Naive thymus-derived CD8-positive, alpha-beta T cell (primary cell): ENCODE data around the gene TMEM240. TPM values are rescaled to one million over a fixed set of nuclear protein-coding genes. Genes with fewer than 3 reads are reported as not detected.
"Not testable (repeated sequence)": the region's sequence is repeated elsewhere in the genome, so short reads cannot be mapped to it uniquely, and the experiment has no call there.

Experiments used
- ATAC-seq, 2 donors: fragments of 150-1000 bp; cut with Tn5 transposase in 1 of 2; sonication (Bioruptor Pico), chemical (Tn5 transposase) in 1 of 2; 1 replicate in 1 of 2; 2 replicates in 1 of 2; pipeline ENCODE4 v1.10.0; 2021; ENCODE audit warnings: mild to moderate bottlenecking in 2 of 2, moderate library complexity in 2 of 2
- POLR2A ChIA-PET: fragments of 350-600 bp; sonication (Branson Sonifier 250); formaldehyde crosslinking; loops from one replicate; lab custom pipeline; 2021; ENCODE audit warnings: antibody characterized with exemption; lab: Charles Lee
- DNase-seq, 10 donors: peaks; one replicate each; pipeline versions ENCODE4 v3.0.0 to v3.0.0-alpha.2; 2020 to 2022
- H3K27ac Mint-ChIP-seq, 10 donors: one replicate each; pipeline ENCODE4 v1.8.0; 2020 to 2022; ENCODE audit warnings: mild to moderate bottlenecking in 10 of 10, mixed read lengths in 10 of 10, moderate library complexity in 4 of 10, inconsistent platforms in 1 of 10
- H3K27me3 Mint-ChIP-seq, 5 donors: one replicate each; pipeline ENCODE4 v1.8.0; 2021 to 2022; ENCODE audit warnings: mixed read lengths in 5 of 5
- H3K36me3 Mint-ChIP-seq, 3 donors: one replicate each; pipeline ENCODE4 v1.8.0; 2020 to 2022; ENCODE audit warnings: mixed read lengths in 3 of 3, mild to moderate bottlenecking in 2 of 3, inconsistent platforms in 1 of 3
- H3K4me1 Mint-ChIP-seq, 4 donors: one replicate each; pipeline ENCODE4 v1.8.0; 2021 to 2022; ENCODE audit warnings: mixed read lengths in 4 of 4
- H3K4me3 Mint-ChIP-seq, 10 donors: one replicate each; pipeline ENCODE4 v1.8.0; 2020 to 2022; ENCODE audit warnings: mild to moderate bottlenecking in 10 of 10, mixed read lengths in 10 of 10, moderate library complexity in 6 of 10, inconsistent platforms in 1 of 10
- H3K9me3 Mint-ChIP-seq, 9 donors: one replicate each; pipeline ENCODE4 v1.8.0; 2020 to 2022; ENCODE audit warnings: mixed read lengths in 9 of 9, mild to moderate bottlenecking in 3 of 9, inconsistent platforms in 1 of 9, moderate library complexity in 1 of 9
- polyA plus RNA-seq, 3 donors: library from polyadenylated mRNA; unstranded; fragments of 300-500 nt; fragmentation: Illumina TruSeq; gene quantifications; one replicate each; pipeline ENCODE4 v1.2.3, GENCODE V29; 2021
- total RNA-seq, 8 experiments: library from RNA in 2 of 8; stranded (reverse) in 2 of 8; gene quantifications; one replicate each; pipeline ENCODE4 v1.2.3 and lab custom pipeline; 2021 to 2026

Gene TMEM240
- total and polyA plus RNA-seq, 5 experiments from 2014 or later: 3.4 TPM; not detected in 3

- H3K27me3 Mint-ChIP-seq, H3K4me3 Mint-ChIP-seq, POLR2A ChIA-PET, H3K4me1 Mint-ChIP-seq, DNase-seq, H3K27ac Mint-ChIP-seq, ATAC-seq: not testable (repeated sequence)
- peaks cover 10 to 45% (median 28%) of the 10 kb centered on the region in 3 donors for H3K36me3 Mint-ChIP-seq
- peaks cover 0 to 13% (median 7%) of the 10 kb centered on the region in 9 donors for H3K9me3 Mint-ChIP-seq
Observed at GRCh38 chr1:1494311-1494710, 46.1 kb downstream of the TMEM240 start.

- H3K9me3 Mint-ChIP-seq: peaks cover 0 to 13% (median 7%) of the 10 kb centered on the region in 9 donors
- H3K36me3 Mint-ChIP-seq: peaks cover 10 to 57% (median 30%) of the 10 kb centered on the region in 3 donors
- no peak for DNase-seq
- no peak overlapping the region for H3K4me3 Mint-ChIP-seq
- no peak for ATAC-seq
- POLR2A ChIA-PET: interaction anchor here (0.6 kb wide), 1 partner anchor 166 kb away, joined by 4 read pairs; no protein-coding TSS in a partner anchor
- no peaks in the 10 kb centered on the region for H3K4me1 Mint-ChIP-seq
- H3K27me3 Mint-ChIP-seq: no peaks in the 10 kb centered on the region
- peak overlapping the region in 1 of 10 donors; percentile 59 for H3K27ac Mint-ChIP-seq
Observed at GRCh38 chr1:1491601-1492000, 48.8 kb downstream of the TMEM240 start.

DNA sequence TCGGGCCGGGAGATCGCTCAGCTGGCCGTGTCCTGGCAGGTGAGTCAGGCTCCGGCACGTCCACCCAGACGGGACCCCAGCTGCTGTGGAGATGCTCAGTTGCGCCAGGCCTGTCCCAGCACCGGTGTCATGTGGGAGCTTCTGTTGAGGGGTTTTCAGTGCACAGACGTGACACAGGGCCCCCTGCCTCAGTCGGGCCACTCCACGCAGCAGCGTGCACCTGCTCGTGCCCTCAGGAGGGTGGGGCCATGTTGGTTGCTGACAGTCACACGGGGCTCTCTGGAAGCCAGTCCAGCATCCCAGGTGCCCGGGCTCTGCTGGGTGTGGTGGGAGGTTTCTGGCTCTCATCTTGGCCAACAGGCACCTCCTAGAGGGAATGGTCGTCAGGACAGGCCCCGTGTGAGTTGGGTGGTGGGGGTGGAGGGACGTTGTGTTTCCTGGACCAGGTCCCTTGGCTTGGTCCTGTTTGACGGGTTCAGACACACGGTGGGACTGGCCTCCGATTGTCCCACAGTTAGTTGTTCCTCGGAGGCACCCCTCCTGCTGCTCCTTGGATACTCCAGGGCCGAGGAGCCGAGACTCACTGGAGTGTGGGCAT lies 49.7 kb downstream of the TMEM240 start:
- peaks cover 10 to 57% (median 30%) of the 10 kb centered on the region in 3 donors for H3K36me3 Mint-ChIP-seq
- H3K9me3 Mint-ChIP-seq: peaks cover 0 to 13% (median 7%) of the 10 kb centered on the region in 9 donors
- H3K4me1 Mint-ChIP-seq: no peaks in the 10 kb centered on the region
- ATAC-seq: no peak
- POLR2A ChIA-PET: interaction anchor here (0.6 kb wide), 1 partner anchor 8 kb away, joined by 4 read pairs; no protein-coding TSS in a partner anchor
- no peak overlapping the region for H3K4me3 Mint-ChIP-seq
- H3K27ac Mint-ChIP-seq: no peak overlapping the region
- no peak for DNase-seq
- H3K27me3 Mint-ChIP-seq: no peaks in the 10 kb centered on the region

- Mint-ChIP-seq H3K9me3 (peaks cover 0 to 13% (median 7%) of the 10 kb centered on the region in 9 donors), H3K27me3 (no peaks in the 10 kb centered on the region), H3K27ac (no peak overlapping the region), H3K36me3 (peaks cover 10 to 57% (median 30%) of the 10 kb centered on the region in 3 donors), H3K4me3 (no peak overlapping the region), H3K4me1 (no peaks in the 10 kb centered on the region)
- POLR2A ChIA-PET: interaction anchor here (0.6 kb wide), 1 partner anchor 9 kb away, joined by 4 read pairs; no protein-coding TSS in a partner anchor
- DNase-seq: no peak
- no peak for ATAC-seq
Observed at GRCh38 chr1:1489861-1490260, 50.6 kb downstream of the TMEM240 start.

- Mint-ChIP-seq H3K36me3 (peaks cover 10 to 57% (median 30%) of the 10 kb centered on the region in 3 donors), H3K4me1 (no peaks in the 10 kb centered on the region), H3K27me3 (no peaks in the 10 kb centered on the region), H3K9me3 (peaks cover 0 to 13% (median 7%) of the 10 kb centered on the region in 9 donors), H3K27ac (no peak overlapping the region), H3K4me3 (no peak overlapping the region)
- no peak for DNase-seq
- ATAC-seq: no peak
- POLR2A ChIA-PET: no interaction called here
Observed at GRCh38 chr1:1489231-1489630, 51.2 kb downstream of the TMEM240 start.

DNA sequence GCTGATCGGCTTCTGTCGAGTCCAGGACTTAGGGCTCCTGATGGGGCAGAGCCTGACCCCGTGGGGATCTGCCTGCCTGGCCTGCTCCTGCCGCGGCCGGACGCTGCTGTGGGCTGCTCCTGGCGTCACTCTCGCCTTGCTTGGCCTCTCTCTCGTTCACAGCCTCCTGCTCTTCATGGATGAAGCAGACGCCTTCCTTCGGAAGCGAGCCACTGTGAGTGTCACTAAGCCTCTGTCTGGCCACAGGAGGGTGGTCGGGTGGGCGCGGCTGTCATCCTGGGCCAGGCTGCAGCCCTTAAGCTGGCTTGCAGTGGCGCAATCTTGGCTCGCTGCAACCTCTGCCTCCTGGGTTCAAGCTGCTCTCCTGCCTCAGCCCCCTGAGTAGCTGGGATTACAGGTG lies 52.7 kb downstream of the TMEM240 start:
- ATAC-seq: no peak

DNA sequence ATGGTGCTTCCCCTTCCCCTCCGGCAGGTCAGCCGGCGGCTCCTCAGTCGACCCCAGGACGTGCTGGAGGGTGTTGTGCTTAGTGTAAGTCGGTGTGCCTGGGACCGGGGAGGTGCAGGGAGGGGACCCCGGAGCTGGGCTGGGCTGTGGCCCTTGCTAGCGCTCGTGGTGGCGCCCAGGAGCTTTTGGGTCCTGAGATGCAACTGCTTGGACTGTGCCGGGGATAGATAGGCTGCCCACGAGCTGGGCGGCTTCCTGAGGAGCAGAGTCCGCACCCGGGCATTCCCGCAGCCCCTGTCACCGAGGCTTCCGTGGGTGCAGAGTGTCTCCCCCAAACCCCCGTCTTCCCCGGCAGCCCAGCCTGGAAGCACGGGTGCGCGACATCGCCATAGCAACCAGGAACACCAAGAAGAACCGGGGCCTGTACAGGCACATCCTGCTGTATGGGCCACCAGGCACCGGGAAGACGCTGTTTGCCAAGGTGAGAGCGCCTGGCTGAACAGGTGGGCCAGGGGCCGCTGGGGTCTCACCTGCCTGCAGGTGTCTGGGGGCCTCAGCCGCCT lies 54.6 kb downstream of the TMEM240 start:
- POLR2A ChIA-PET, H3K9me3 Mint-ChIP-seq, H3K27me3 Mint-ChIP-seq, H3K27ac Mint-ChIP-seq, H3K4me3 Mint-ChIP-seq, ATAC-seq, DNase-seq, H3K4me1 Mint-ChIP-seq: not testable (repeated sequence)
- H3K36me3 Mint-ChIP-seq: peaks cover 0 to 54% (median 3%) of the 10 kb centered on the region in 3 donors

More for the DNA sequence above, 52.7 kb downstream of the TMEM240 start:
- H3K4me1 Mint-ChIP-seq: no peaks in the 10 kb centered on the region
- POLR2A ChIA-PET: no interaction called here
- H3K9me3 Mint-ChIP-seq: peaks cover 0 to 2% (median 0%) of the 10 kb centered on the region in 9 donors
- H3K4me3 Mint-ChIP-seq: no peak overlapping the region
- no peak for DNase-seq
- peak overlapping the region in 1 of 10 donors; percentile 34 for H3K27ac Mint-ChIP-seq
- peaks cover 0 to 59% (median 18%) of the 10 kb centered on the region in 3 donors for H3K36me3 Mint-ChIP-seq
- no peaks in the 10 kb centered on the region for H3K27me3 Mint-ChIP-seq

DNA sequence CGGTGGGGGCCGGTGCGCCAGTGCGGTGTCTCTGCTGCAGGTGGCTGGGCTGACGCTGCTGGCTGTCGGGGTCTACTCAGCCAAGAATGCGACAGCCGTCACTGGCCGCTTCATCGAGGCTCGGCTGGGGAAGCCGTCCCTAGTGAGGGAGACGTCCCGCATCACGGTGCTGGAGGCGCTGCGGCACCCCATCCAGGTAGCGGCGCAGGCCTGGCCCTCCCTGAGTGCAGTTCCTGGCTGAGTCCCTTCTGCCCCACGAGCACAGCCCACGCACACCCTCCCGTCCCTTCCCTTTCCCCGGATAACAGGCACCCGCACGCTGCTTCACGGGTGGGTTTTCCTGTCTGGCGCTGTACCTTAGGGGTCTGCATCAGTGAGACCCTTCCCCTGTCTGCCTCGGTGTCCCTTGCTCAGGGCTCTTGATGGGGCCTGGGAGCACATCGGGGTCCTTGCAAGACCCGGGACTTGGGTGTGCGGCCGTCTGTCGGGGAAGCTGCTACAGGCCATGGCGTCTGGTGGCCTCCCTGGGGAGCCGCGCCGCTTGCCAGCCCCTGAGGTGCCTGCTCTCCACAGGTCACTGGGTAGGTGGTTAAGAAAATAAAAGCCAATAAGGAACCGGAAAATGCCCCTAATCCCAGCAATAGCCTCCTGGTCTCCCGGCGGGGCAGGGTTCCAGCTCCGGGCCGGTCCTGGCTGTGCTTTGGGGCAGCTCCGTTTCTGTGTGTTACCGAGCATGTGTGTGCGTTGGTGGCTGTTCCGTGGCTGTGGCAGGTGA lies 55.3 kb downstream of the TMEM240 start:
- peaks cover 0 to 53% (median 2%) of the 10 kb centered on the region in 3 donors for H3K36me3 Mint-ChIP-seq
- DNase-seq, POLR2A ChIA-PET, H3K9me3 Mint-ChIP-seq, H3K4me1 Mint-ChIP-seq, H3K4me3 Mint-ChIP-seq, ATAC-seq, H3K27ac Mint-ChIP-seq, H3K27me3 Mint-ChIP-seq: not testable (repeated sequence)

Other genes with a start within 250 kb of the TMEM240 start
- gene ACAP3, start 232.7 kb downstream of the TMEM240 start, total RNA-seq: 10 to 100 TPM; 65.3 to 69.1 TPM
- gene ACAP3, start 232.7 kb downstream of the TMEM240 start, polyA plus RNA-seq: 1 to 10 TPM; 2.0 to 6.7 (median 3.5) TPM
- 10 to 100 TPM; 19.6 to 23.4 TPM for gene PUSL1, start 232.0 kb downstream of the TMEM240 start, total RNA-seq
- gene PUSL1, start 232.0 kb downstream of the TMEM240 start, polyA plus RNA-seq: 10 to 100 TPM; 14.5 to 18.2 (median 17.7) TPM
- 100 to 1,000 TPM; 171 to 174 TPM for gene INTS11, start 216.0 kb downstream of the TMEM240 start, total RNA-seq
- 10 to 100 TPM; 51.7 to 65.1 (median 59.9) TPM for gene INTS11, start 216.0 kb downstream of the TMEM240 start, polyA plus RNA-seq
- gene CPTP, start 215.8 kb downstream of the TMEM240 start, total RNA-seq: 10 to 100 TPM; 25.5 to 25.9 TPM
- gene CPTP, start 215.8 kb downstream of the TMEM240 start, polyA plus RNA-seq: 10 to 100 TPM in 2 of 3 donors, 1 to 10 TPM in 1; 9.3 to 19.9 (median 11.6) TPM
- 1 to 10 TPM; 2.7 to 3.0 TPM for gene TAS1R3, start 209.3 kb downstream of the TMEM240 start, total RNA-seq
- under 1 TPM in 1 of 3 donors, not detected in 2; 0.10 TPM for gene TAS1R3, start 209.3 kb downstream of the TMEM240 start, polyA plus RNA-seq
- gene DVL1, start 191.2 kb downstream of the TMEM240 start, total RNA-seq: 10 to 100 TPM; 41.9 to 53.3 TPM
- gene DVL1, start 191.2 kb downstream of the TMEM240 start, polyA plus RNA-seq: 1 to 10 TPM in 2 of 3 donors, under 1 TPM in 1; 0.99 to 2.0 (median 1.4) TPM
- 1 to 10 TPM; 7.4 to 7.7 TPM for gene MXRA8, start 182.1 kb downstream of the TMEM240 start, total RNA-seq
- gene MXRA8, start 182.1 kb downstream of the TMEM240 start, polyA plus RNA-seq: 10 to 100 TPM in 2 of 3 donors, 1 to 10 TPM in 1; 7.4 to 22.0 (median 19.7) TPM
- gene AURKAIP1, start 165.4 kb downstream of the TMEM240 start, total RNA-seq: 10 to 100 TPM; 68.0 to 70.3 TPM
- gene AURKAIP1, start 165.4 kb downstream of the TMEM240 start, polyA plus RNA-seq: 100 to 1,000 TPM; 146 to 169 (median 168) TPM
- 100 to 1,000 TPM; 399 to 406 TPM for gene CCNL2, start 141.3 kb downstream of the TMEM240 start, total RNA-seq
- gene CCNL2, start 141.3 kb downstream of the TMEM240 start, polyA plus RNA-seq: 10 to 100 TPM; 13.4 to 28.1 (median 13.7) TPM
- gene MRPL20, start 133.3 kb downstream of the TMEM240 start, total RNA-seq: 100 to 1,000 TPM; 162 to 165 TPM
- gene MRPL20, start 133.3 kb downstream of the TMEM240 start, polyA plus RNA-seq: 100 to 1,000 TPM; 203 to 233 (median 224) TPM
- not detected for gene ANKRD65, start 119.3 kb downstream of the TMEM240 start, total RNA-seq
- not detected for gene ANKRD65, start 119.3 kb downstream of the TMEM240 start, polyA plus RNA-seq
- not detected for gene VWA1, start 104.9 kb downstream of the TMEM240 start, total RNA-seq
- gene VWA1, start 104.9 kb downstream of the TMEM240 start, polyA plus RNA-seq: not detected
- gene ATAD3C, start 90.9 kb downstream of the TMEM240 start, total RNA-seq: under 1 TPM; 0.49 to 0.70 TPM
- gene ATAD3C, start 90.9 kb downstream of the TMEM240 start, polyA plus RNA-seq: 1 to 10 TPM in 2 of 3 donors, under 1 TPM in 1; 0.04 to 3.1 (median 2.1) TPM
- gene ATAD3B, start 68.9 kb downstream of the TMEM240 start, total RNA-seq: 10 to 100 TPM; 47.3 to 50.9 TPM
- 1 to 10 TPM; 2.4 to 5.6 (median 2.6) TPM for gene ATAD3B, start 68.9 kb downstream of the TMEM240 start, polyA plus RNA-seq
- gene ATAD3A, start 28.5 kb downstream of the TMEM240 start, total RNA-seq: 10 to 100 TPM; 24.7 to 27.5 TPM
- 10 to 100 TPM in 1 of 3 donors, 1 to 10 TPM in 2; 7.7 to 15.3 (median 8.5) TPM for gene ATAD3A, start 28.5 kb downstream of the TMEM240 start, polyA plus RNA-seq
- gene SSU72, start 34.2 kb upstream of the TMEM240 start, total RNA-seq: 100 to 1,000 TPM; 158 to 162 TPM
- gene SSU72, start 34.2 kb upstream of the TMEM240 start, polyA plus RNA-seq: 100 to 1,000 TPM; 219 to 290 (median 248) TPM
- 1 to 10 TPM; 3.7 to 3.8 TPM for gene FNDC10, start 59.5 kb upstream of the TMEM240 start, total RNA-seq
- gene FNDC10, start 59.5 kb upstream of the TMEM240 start, polyA plus RNA-seq: 1 to 10 TPM in 1 of 3 donors, under 1 TPM in 2; 0.75 to 2.4 (median 0.89) TPM
- gene MIB2, start 74.9 kb upstream of the TMEM240 start, total RNA-seq: 100 to 1,000 TPM; 109 to 122 TPM
- 10 to 100 TPM; 23.6 to 31.1 (median 27.2) TPM for gene MIB2, start 74.9 kb upstream of the TMEM240 start, polyA plus RNA-seq
- 1 to 10 TPM; 3.6 to 6.1 TPM for gene MMP23B, start 91.5 kb upstream of the TMEM240 start, total RNA-seq
- 1 to 10 TPM in 2 of 3 donors, not detected in 1; 1.1 to 2.4 TPM for gene MMP23B, start 91.5 kb upstream of the TMEM240 start, polyA plus RNA-seq
- 10 to 100 TPM; 43.6 to 44.3 TPM for gene CDK11B, start 118.4 kb upstream of the TMEM240 start, total RNA-seq
- 10 to 100 TPM; 11.8 to 19.7 (median 12.7) TPM for gene CDK11B, start 118.4 kb upstream of the TMEM240 start, polyA plus RNA-seq
- gene SLC35E2B, start 152.2 kb upstream of the TMEM240 start, total RNA-seq: 100 to 1,000 TPM; 106 to 110 TPM
- gene SLC35E2B, start 152.2 kb upstream of the TMEM240 start, polyA plus RNA-seq: 10 to 100 TPM; 30.2 to 45.1 (median 36.7) TPM
- gene CDK11A, start 183.7 kb upstream of the TMEM240 start, total RNA-seq: 100 to 1,000 TPM; 162 to 173 TPM
- 10 to 100 TPM; 14.2 to 28.6 (median 14.4) TPM for gene CDK11A, start 183.7 kb upstream of the TMEM240 start, polyA plus RNA-seq
- 10 to 100 TPM; 47.3 to 53.9 TPM for gene NADK, start 237.8 kb upstream of the TMEM240 start, total RNA-seq
- 10 to 100 TPM; 18.3 to 25.4 (median 19.7) TPM for gene NADK, start 237.8 kb upstream of the TMEM240 start, polyA plus RNA-seq